NOMO-1 (cell line): ENCODE measurements around the gene PITPNC1.

Source experiments
- DNase-seq, 2 experiments: peaks; one replicate each; lab custom pipeline; 2025; ENCODE audit not compliant: unreplicated experiment in 2 of 2; lab: John Stamatoyannopoulos, UW

PITPNC1 gene

DNA sequence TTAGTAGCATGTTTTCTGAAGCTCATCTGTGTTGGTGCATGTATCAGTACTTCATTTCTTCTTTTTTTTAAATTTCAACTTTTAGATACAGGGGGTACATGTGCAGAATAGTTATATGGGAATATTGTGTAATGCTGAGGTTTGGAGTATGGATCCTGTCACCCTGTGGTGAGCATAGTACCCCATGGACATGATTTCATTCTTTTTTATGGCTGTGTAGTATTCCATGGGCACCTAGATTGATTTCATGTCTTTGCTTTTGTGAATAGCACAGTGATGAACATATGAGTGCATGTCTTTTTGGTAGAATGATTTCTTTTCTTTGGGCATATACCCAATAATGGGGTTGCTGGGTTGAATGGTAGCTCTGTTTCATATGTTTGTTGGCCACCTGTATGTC is 285.6 kb downstream of the PITPNC1 start:
- DNase-seq: no peak

DNA sequence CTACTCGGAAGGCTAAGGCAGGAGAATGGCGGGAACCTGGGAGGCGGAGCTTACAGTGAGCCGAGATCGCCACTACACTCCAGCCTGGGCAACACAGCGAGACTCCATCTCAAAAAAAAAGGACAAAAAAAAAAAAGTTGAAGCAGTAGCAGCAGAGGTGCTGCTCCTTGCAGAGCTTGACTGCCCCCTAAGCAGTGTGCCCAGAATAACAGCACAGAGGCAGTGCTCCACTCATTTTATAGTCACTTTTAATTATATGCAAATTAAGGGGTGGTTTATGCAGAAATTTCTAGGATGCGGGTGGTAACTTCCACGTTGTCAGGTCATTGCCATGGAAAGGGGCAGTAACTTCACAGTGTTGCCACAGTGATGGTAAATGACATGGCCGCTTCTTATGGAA is 286.4 kb downstream of the PITPNC1 start:
- no peak for DNase-seq

DNA sequence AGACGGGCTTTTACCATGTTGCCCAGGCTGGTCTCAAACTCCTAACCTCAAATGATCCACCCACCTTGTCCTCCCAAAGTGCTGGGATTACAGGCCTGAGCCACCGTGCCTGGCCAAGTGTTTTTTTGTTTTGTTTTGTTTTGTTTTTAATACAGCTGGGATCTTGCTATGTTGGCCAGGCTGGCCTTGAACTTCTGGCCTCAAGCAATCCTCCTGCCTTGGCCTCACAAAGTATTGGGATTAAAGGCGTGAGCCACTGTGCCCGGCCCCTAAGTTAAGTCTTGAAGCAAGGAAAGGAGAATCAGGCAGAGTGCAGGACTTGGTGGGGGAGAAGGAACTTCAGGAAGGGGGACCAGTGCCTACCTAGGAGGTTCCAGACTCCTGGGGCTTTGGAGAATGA is 288.9 kb downstream of the PITPNC1 start:
- DNase-seq: no peak

DNA sequence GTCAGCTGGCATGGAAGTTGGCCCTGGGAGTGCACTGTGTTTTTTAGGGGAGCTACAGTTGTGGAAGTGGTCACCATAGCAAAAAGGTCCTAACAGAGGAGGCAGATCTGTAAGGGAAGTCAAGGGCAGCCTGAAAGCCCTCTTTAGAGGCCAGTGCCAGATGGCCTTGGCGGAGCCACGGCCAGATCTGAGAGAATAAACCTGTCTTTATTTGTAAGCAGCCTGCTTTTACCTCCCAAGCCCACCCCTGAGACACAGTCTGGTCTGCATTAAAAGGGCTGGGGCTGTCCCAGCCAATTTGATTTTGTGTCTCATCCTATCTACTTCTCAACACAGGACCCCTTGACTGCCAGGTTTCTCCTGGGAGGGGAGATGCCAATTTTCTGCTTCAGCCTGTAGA is 289.6 kb downstream of the PITPNC1 start:
- no peak for DNase-seq

DNA sequence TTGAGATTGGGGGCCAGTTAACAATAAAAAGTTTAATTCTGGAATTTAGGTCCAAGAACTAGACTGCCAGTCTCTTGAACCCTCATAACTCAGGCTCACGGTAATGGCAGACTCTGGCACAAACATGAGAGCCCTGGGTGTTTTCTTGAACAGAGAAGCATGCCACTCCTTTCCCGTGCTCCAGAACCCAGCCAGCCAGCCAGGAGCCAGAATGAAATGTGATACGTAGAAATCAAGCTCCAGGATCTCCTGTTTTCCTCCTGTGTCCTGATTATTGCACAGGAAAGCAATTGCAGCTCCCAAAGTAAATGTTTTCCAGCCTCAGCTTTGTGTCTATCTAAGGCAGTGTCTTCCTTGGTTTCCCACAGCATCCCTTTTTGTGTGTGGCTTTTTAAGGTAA is 294.4 kb downstream of the PITPNC1 start:
- no peak for DNase-seq

DNA sequence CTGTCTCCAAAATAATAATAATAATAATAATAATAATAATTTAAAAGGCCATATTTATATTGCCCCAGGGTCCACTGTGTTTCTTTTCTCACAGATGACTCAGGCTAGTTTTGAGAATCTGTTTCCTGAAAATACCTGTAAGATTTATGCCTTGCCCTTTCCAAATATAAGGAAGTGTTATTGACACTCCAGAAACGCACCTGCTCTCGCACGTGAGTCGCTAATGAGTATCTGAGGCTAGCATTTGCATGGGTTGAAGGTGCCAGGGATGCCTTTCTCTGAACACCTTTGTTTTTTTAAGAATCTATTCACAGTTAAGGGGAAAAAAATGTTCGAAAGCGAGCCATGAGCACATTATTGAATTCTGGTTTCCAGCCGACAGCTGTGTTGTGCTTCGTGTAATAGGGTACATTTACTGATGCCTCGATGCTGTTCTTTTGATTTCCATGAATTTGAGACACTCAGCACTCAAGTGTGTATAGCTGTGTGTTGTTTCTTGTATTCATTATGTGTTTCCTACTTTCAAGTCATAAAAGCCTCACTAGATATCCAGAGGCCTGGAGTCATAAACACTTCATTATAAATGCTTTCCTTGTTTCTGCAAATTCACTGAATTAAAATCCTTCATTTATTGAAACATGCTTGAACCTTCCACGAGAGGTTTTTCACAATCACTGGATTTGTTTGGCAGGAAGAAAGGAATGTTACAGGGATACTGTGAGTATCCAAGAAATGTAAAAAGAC is 295.7 kb downstream of the PITPNC1 start:
- DNase-seq: no peak

DNA sequence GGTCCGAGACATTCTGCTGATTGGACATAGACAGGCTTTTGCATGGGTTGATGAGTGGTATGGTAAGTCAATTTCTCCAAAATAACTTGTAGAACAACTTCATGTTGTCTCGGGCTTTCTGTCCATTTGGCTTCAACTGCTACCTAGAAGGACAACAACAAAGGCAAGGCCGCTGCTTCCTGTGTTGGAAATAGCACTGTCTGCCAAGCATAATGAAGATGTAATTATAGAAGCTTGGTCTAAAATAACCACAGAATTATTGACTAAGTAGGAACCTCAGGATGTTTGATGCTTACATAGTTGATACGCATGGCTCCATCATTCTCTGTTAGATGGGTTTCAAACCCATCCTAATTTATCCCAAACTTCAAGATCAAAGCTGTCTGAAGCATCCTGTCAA is 298.4 kb downstream of the PITPNC1 start:
- DNase-seq: no peak

DNA sequence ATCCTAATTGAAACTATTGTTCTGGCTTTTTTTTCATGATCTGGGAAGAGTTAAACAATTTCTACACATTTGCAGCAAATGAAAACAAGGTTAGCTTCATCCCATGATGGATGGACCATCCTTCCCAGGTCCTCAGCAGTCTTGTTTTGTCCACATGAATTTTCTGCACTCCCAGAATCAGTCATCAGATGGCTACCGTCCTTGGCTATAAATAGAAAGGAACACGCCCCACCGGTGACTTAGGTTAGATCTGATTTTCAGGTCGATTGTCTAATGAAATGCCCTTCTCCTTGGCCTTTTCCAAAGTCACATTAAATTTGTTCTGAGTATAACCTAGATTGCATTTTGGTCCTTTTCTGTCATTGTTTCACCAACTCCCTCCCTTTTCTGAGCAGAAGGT is 299.2 kb downstream of the PITPNC1 start:
- no peak for DNase-seq

DNA sequence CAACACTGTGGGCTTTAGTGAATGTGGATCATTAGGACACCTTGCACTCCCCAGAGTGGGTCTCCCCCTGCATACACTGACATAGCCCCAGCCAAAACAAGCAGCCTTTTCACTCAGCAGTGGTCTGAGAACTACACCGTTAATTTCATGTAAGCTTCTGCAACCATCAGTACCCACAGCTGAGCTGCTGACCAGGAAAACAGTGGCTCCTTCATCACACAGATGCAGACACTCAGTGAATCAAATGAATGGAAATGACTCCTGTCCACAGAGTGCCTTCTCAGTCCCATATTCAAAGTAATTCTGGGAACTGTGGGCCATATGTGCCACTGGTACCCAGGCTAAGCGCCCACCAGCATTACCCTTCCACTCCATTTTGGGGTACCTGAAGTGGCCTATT is 301.3 kb downstream of the PITPNC1 start:
- DNase-seq: no peak

DNA sequence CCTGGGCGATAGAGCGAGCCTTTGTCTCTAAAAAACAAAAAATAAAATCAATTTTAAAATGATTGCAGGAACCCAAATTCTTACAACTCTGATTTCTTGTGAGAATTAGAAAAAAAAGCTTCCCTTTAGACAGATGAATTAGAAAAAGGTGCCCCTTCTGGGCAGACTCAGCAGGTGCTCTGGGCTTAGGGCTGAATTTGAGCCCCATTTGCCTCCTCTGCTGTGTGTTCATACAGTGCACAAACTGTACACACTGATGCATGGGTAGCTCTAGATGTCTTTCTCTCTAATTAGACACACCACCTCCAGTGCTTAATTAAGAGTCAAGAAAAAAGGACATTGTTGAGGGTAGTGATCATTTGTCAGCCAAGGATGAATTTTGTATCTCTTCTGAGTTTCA is 302.1 kb downstream of the PITPNC1 start:
- DNase-seq: no peak

DNA sequence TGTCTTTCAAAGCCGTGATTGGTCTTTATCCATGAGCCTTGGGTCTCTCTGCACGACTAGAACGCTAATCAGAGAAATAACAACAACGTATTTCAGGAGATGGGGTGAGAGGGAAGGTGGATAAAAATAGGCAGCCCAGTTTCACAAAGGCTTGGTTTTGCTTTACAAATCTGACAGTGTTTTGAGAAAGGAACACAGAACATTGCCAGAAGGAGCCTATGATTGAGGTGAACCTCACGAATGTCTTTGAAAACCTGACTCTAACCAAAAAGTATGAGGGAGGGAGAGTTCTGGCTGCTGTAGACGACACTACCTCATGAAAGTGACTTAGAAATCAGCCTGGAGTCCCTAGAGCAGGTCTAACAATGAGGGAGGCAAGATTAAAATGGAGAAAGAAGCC is 302.6 kb downstream of the PITPNC1 start:
- DNase-seq: no peak

DNA sequence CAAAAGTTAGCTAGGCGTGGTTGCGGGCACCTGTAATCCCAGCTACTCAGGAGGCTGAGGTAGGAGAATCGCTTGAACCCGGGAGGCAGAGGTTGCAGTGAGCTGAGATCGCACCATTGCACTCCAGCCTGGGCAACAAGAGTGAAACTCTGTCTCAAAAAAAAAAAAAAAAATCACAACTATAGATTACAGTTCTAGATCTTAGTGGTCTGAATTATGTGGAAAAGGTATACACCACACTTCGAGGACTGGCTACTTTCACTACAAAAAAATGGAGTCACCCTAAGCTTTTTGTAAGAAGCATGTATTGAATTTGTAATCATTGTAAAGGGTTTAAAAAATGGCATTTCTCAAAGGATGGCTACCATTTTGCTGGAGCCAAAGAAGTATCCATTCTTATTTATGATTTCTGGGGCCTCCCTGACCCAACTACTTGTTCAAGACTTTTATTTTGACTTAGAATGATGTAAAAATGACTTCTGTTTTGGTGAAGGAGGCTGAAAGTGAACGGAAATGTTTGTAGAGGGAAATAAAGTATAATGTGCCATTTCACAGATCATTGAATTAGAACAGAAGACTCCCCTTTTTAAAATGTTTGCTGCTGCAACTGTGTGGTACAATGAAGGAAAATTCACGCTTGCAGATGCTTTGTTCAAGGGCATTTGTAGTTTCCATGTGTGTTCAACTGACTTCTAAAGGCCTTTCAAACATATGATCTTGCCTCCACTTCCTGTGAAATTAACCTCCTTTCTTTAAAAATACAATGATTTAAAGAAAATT is 303.6 kb downstream of the PITPNC1 start:
- no peak for DNase-seq

DNA sequence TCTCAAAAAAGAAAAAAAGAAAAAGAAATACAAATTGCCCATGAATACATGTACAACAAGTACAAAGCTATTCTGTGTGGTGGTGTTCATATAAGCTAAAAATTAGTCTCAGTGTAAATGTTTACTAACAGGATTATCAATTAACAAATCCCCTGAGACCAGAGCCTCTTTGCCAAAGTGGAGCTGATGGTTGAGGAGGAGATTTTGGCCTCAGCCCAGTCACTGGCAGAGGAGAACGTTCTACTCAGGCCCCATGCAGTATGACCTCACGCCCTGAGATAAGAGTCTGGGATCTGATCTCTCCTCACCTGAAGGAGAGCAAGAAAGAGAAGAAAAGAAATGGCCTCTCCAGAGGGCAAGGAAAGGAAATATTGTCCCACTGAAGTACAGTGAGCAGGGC is 305.1 kb downstream of the PITPNC1 start:
- no peak for DNase-seq

DNA sequence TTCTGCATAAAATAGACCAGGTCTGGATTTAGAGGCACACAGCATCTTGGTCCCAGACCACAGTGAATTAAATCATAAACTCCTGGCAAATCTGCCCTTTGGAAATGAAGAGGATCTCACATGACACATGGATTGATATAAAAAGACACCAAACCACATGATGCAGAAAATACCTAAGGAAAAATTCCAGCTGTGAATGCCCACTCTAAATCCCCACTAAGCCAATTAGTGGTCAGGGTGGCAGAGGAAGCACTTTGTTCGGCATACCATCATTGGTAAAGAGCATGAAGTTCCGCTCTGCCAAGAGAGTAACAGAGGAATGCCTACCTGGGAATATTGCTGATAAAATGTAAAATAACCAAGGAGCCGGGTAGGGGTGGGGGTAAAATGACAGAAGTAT is 308.3 kb downstream of the PITPNC1 start:
- DNase-seq: no peak

DNA sequence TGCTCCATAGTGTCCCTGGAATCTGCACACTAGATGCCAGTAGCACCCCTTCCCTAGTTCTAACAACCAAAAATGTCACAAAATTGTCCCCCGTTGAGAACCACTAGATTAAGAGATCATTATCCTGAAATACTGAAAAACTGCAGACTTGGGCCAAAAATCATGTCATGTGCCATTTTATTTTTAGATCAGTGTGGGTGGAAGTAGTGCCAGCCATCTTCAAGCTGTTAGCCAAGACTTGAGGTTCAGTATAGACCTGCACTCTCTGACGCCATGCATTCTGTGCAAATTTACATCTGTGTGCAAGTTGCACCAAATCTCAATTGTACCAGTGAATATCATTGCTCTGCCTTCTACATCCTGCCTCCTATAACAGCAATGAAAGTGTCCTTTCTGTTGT is 309.2 kb downstream of the PITPNC1 start:
- no peak for DNase-seq

DNA sequence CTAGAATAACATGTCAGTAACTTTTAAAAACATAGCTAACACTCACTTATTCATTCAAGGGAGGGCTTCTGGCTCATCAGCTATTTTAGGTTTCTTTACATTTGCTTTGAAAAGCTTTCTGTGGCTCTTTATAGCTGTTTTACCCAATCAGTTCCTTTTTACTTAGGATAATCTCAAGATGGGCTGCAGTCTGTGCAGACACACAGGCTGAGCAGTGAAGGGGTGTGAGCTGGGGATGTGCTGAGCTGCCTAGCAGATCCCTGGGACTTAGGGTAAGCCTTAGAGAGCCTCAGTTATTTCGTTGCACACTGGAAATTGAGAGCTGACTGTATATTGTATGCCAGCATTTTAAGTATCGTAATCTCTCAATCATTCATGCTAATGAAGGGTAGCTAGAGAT is 310.4 kb downstream of the PITPNC1 start:
- no peak for DNase-seq

DNA sequence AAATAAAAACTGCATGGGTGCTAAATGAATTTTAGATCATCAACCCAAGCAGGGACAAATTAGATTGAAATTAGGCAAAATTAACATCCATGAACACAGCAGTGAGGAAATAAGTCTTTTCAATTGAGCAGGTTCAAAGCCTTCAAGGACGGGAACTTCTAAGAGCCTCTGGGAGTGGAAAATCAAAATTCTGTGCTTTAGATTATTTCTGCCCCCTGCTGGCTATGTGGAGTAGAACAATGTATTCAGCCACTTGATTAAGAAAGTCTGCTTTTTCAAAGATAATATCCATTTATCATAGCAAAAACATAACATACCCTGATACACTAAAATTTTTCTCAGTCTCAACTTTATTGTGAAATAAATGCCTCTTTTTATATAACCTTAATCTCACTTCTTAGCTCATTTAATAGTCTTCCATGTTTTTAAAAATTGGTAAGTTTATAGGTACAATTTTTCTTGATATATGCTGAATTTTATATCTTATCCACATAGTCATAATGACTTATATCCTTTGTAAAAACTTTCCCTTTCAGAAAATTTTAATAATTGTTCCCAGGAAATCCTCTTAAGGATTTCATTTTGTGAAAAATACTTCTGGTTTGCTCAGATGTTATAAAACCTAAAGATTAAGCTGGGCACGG is 312.6 kb downstream of the PITPNC1 start:
- peak; percentile 6 to 62 for DNase-seq

DNA sequence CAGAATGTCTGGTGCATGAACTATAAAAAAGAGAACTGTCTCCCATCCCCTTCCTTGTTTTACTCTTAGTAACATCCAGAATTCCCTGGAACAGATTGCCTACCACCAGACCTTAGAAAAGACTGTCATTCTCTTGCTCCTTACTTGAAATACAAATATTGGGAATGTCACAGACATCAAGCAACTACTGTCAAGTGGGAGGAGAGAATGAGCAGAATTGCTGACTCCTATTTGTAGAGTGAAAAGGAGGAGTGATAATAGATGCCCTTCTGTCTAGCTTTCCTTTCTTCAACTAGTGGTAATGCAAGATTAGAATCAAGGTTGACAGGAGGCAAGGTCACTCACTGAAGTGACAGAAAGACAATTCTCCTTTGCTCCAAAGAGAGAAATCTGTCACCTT is 316.7 kb downstream of the PITPNC1 start:
- DNase-seq: no peak

DNA sequence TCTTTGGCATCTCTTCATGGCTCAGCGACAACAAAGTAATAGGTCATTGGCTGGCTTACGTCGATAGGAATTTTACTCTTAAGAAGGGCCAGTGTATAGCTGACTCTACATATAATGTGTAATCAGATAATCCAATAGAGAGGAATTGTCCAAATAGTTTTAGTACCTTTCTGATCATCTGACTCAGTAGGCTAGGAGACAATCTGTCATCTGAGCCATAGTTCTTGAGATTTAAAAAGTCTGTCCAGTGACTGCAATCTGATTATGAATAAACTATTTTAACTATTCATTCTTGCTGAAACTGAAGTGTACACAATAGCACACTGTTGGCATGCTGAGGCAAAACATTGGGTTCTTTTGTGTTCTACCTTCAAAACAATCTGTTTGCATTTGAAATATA is 319.3 kb downstream of the PITPNC1 start:
- no peak for DNase-seq

DNA sequence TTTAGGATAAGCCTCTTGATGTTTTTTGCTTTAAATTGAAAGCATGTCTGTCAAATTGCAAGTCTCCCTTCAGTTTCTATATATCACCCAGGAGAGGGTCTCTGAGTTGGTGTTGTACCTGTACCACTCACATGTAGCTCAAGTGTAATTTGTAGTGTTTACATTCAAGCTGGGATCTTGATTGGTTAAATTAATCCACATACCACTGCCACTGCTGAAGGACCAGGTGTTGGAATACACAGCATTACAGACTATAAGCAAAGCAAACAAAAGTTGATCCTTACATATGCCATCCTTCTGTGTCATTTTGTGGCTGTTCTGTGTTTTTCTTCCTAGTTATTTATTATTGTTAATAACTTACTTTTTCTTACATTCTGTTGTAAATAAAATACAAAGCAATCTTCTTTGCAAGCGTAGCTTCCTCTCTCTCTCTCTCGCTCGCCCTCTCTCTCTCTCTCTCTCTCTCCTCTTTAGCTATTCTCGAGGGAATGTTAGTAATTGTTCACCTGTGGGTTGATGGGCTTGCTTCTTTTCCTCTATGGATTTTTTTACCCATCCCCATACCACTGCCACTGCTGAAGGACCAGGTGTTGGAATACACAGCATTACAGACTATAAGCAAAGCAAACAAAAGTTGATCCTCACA is 319.9 kb downstream of the PITPNC1 start:
- no peak for DNase-seq

DNA sequence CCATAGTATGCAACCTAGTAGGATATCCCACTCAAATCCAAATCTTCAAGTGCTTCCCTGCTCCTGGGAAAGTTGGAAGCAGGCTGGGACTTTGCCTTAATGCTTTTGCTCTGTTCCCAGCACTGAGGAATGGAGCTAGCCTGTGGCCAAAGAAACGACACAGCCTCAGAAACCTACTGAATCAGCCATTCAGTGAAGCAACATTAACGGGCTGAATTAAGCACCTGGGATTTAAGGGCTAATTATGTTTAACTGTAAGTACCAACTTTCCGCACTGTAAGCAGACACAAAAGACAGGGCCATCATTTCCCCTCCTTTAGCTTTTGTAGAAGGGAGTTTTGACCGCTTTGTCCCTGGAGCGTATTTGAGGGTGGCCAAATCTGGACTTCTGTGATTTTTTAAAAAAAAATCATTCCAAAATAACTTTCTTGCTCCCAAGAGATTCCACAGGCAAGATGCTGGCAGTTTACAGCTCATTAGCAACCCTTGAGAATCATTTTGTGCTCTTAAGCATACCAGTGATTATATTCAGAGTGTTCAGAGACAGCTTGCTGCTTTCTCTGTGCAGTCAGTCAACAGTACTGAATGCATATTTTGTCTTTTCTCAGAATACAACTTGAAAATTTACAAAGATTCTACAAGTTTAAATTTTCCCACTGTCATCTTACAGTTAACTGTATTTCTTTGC is 323.1 kb downstream of the PITPNC1 start:
- no peak for DNase-seq
